Ovary (tissue), 9 donors: ENCODE results near the gene C5orf15. TPM values are rescaled to one million over a fixed set of nuclear protein-coding genes. Genes with fewer than 3 reads are reported as not detected.
A peak's percentile ranks its signal among the peaks of the same experiment; 100 is the strongest.

Experiments
- DNase-seq, 5 donors: peaks; one replicate each; pipeline ENCODE4 v3.0.0-alpha.2; 2019 to 2020
- H3K27ac ChIP-seq, 2 donors: fragments of 200-600 bp; one replicate each; pipeline versions ENCODE4 v1.5.1 to v1.8.0; 2019 to 2022
- H3K27me3 ChIP-seq: fragments of 200-600 bp; one replicate; pipeline ENCODE4 v1.8.0; 2022
- H3K36me3 ChIP-seq: fragments of 200-600 bp; sonication (generic); one replicate; pipeline ENCODE4 v1.5.1; 2019
- H3K4me1 ChIP-seq: one replicate; pipeline ENCODE4 v1.8.1; 2013; ENCODE audit warnings: mild to moderate bottlenecking, moderate library complexity; ENCODE audit not compliant: insufficient read depth
- H3K4me3 ChIP-seq: fragments of 200-600 bp; sonication (generic); one replicate; pipeline ENCODE4 v1.5.1; 2017
- H3K9me3 ChIP-seq, 2 donors: fragments of 200-600 bp in 1 of 2; sonication (generic) in 1 of 2; one replicate each; pipeline versions ENCODE4 v1.5.1 to v1.8.1; 2013 to 2019; ENCODE audit warnings: mild to moderate bottlenecking in 1 of 2, moderate library complexity in 1 of 2
- CTCF ChIP-seq, 3 donors: fragments of 450-650 bp in 2 of 3; fragments of 200-600 bp in 1 of 3; IDR thresholded peaks; one replicate each; pipeline versions ENCODE4 v1.5.1 to v1.8.0; 2016 to 2022; ENCODE audit warnings: antibody characterized with exemption in 3 of 3, mild to moderate bottlenecking in 1 of 3
- EP300 ChIP-seq: sonication (generic); formaldehyde crosslinking; IDR thresholded peaks from one replicate; pipeline ENCODE4 v1.6.1; 2017; ENCODE audit warnings: antibody characterized with exemption
- POLR2A ChIP-seq: fragments of 450-650 bp; IDR thresholded peaks from one replicate; pipeline ENCODE4 v1.6.1; 2017; ENCODE audit warnings: antibody characterized with exemption, mild to moderate bottlenecking, moderate library complexity
- WGBS, 3 donors: extraction: QIAGEN DNeasy Blood & Tissue Kit in 1 of 3; methylation state at CpG; one replicate each; pipeline versions ENCODE4 v1.1.5 to v1.1.7; 2013 to 2017; 5-methylcytosine and 5-hydroxymethylcytosine counted together
- intact Hi-C, 4 donors: fragments of 100-400 bp; cut with DNase I; formaldehyde crosslinking; loops; one replicate each; pipeline versions ENCODE4 v1.11.0 to v1.15.1; 2022 to 2023
- polyA plus RNA-seq, 2 donors: library from polyadenylated mRNA; stranded (reverse); fragments of 200-250 nt in 1 of 2; fragments of 350-450 nt in 1 of 2; fragmentation: Illumina TruSeq in 1 of 2; extraction: RNeasy Lipid Tissue Mini Kit (QIAGEN cat#74804) in 1 of 2; gene quantifications; one replicate each; pipeline ENCODE4 v1.2.3, GENCODE V29; 2013 to 2014
- total RNA-seq, 7 donors: library from RNA; depleted of rRNA in 2 of 7; stranded (reverse); fragments of >200 nt in 2 of 7; fragmentation: NEBNext Ultra II Directional in 3 of 7; extraction: Animal tissue kit (Norgen Biotek cat#: 25700) in 3 of 7; gene quantifications; one replicate each; pipeline versions ENCODE4 v1.1.0 to v1.2.4, GENCODE V29; 2016 to 2023
- donor health status: DM: no; HTN: no; CAD: no; lungs with moderate emphysema.
- donor health status: DM: no; HTN: no; CAD: no.
- donor health status: Bipolar disorder and iron deficiency.
- donor health status: DM: yes; HTN: yes; CAD: no.
- donor health status: DM: no; HTN: no; CAD: no.
- donor health status: DM: yes; HTN: yes; CAD: no.

Gene C5orf15
- total and polyA plus RNA-seq, 9 donors = 26.9 to 102 (median 34.5) TPM

GRCh38 chr5:134003064-134003816 is 34.8 kb upstream of the C5orf15 start:
- Histone ChIP-seq H3K4me1 (peaks cover 16% of the 10 kb centered on the region), H3K27me3 (no peaks in the 10 kb centered on the region), H3K36me3 (no peaks in the 10 kb centered on the region), H3K9me3 (no peaks in the 10 kb centered on the region), H3K4me3 (peak overlapping the region; percentile 69), H3K27ac (peak overlapping the region; percentile 99 to 100)
- WGBS, 3 donors = 9 to 19% (median 12%) methylated on average over 11 of the region's 11 CpGs
- DNase-seq = peak in 1 of 5 donors; percentile 25
- intact Hi-C loops = no loop called here
- TF ChIP-seq CTCF (IDR thresholded peaks at IDR 0.05) = no peak
- TF ChIP-seq EP300 = no peak
- no peak for TF ChIP-seq POLR2A

GRCh38 chr5:134001938-134002731 is 33.7 kb upstream of the C5orf15 start:
- Histone ChIP-seq H3K4me1 (peaks cover 16% of the 10 kb centered on the region), H3K36me3 (no peaks in the 10 kb centered on the region), H3K9me3 (no peaks in the 10 kb centered on the region), H3K27ac (no peak overlapping the region), H3K27me3 (no peaks in the 10 kb centered on the region), H3K4me3 (no peak overlapping the region)
- 90 to 92% (median 91%) methylated on average over 13 of the region's 13 CpGs for WGBS, 3 donors
- no peak for DNase-seq
- intact Hi-C loops = no loop called here
- no peak for TF ChIP-seq POLR2A
- TF ChIP-seq CTCF (IDR thresholded peaks at IDR 0.05) = no peak
- no peak for TF ChIP-seq EP300

- intact Hi-C loops = no loop called here
- H3K36me3 ChIP-seq = no peaks in the 10 kb centered on the region
- H3K27me3 ChIP-seq = no peaks in the 10 kb centered on the region
- TF ChIP-seq POLR2A = no peak
- no peak for TF ChIP-seq CTCF (IDR thresholded peaks at IDR 0.05)
- peaks cover 20% of the 10 kb centered on the region for H3K4me1 ChIP-seq
- WGBS, 3 donors = 85 to 93% (median 86%) methylated on average over 10 of the region's 10 CpGs
- no peak for DNase-seq
- no peak overlapping the region for H3K27ac ChIP-seq
- H3K9me3 ChIP-seq = no peaks in the 10 kb centered on the region
- no peak overlapping the region for H3K4me3 ChIP-seq
Observed at GRCh38 chr5:134000696-134001453, 32.5 kb upstream of the C5orf15 start.

- H3K36me3 ChIP-seq = no peaks in the 10 kb centered on the region
- H3K27me3 ChIP-seq = no peaks in the 10 kb centered on the region
- intact Hi-C loops = no loop called here
- no peak for DNase-seq
- H3K9me3 ChIP-seq = no peaks in the 10 kb centered on the region
- no peak overlapping the region for H3K4me3 ChIP-seq
- peaks cover 23% of the 10 kb centered on the region for H3K4me1 ChIP-seq
- 75 to 93% (median 85%) methylated on average over 5 of the region's 5 CpGs for WGBS, 3 donors
- H3K27ac ChIP-seq = no peak overlapping the region
- TF ChIP-seq CTCF (IDR thresholded peaks at IDR 0.05) = no peak
Observed at GRCh38 chr5:134000091-134000511, 31.7 kb upstream of the C5orf15 start.
